ENCODE results near the gene MPZL3.
A peak's percentile ranks its signal among the peaks of the same experiment; 100 is the strongest.

MPZL3 gene, protein sequence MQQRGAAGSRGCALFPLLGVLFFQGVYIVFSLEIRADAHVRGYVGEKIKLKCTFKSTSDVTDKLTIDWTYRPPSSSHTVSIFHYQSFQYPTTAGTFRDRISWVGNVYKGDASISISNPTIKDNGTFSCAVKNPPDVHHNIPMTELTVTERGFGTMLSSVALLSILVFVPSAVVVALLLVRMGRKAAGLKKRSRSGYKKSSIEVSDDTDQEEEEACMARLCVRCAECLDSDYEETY

DNA sequence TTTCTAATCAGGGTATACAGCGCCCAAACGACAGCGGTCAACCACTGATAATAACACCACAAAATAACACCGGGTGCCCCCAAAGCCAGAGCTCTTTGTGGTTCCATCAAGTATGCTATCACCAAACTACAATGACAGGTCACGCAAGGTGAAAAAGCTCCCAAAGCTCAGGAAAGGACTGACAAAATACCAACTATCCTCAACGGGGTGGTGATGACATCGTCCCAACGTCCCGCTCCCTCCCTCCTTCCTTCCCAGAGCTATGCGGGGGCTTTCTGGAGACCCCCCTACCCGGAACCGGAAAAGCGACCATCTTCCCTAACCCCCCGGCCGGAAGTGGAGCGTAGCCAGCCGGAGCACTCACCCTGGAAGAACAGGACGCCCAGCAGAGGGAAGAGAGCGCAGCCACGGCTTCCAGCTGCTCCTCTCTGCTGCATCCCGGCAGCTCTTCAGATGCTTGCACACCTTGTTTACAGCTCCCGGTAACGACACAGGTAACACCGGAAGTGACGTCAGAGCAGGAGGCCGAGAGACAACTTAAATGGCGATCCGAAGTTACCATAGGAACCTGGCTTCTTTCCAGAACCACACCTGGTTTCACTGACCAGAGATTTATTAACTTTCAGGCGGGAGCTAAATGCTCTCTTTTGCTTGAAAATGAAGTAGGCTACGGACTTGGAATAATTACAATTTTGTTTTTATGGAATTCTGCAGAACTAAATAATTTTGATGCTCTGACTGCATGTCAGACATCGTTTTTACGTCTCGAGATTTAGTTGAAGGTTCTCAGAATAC is at the start of gene MPZL3:
Gene MPZL3, minus strand, starts transcription at position 508 of the 795 bp plus-strand sequence. Its CDS starts 71 bp downstream, at position 437.
- peak; percentile 46 for DNase-seq (ENCODE audit: low read depth, low spot score)

DNA sequence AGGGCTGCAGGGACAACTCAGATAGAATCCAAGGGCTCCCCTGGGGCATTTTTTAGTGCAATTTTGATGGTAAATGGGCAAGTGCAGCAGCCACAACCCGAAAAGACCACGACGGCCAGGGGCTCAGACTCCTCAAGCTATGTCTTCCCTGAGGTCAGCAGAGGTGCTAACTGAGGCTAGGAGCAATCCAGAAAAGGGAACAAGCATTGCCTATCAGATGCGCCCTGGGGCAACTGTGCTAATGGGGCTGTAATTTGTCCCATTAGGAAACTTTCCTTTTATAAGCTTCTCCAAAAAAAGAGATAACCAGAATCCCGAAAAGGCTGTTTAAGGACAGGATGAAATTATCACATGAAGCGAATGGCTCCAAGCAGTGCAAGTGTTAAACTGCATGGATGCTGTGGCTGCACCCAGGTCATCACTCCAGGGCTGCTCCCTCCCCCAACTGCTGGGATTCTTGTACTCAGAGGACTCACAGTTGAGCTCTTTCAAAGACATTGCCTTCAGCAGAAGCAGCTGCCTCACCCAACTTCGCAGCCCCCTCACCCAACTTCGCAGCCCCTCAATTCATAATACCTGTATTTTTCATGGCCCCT is 49.5 kb upstream of the MPZL3 start:
- DNase-seq (ENCODE audit: low read depth, low spot score), result no peak

DNA sequence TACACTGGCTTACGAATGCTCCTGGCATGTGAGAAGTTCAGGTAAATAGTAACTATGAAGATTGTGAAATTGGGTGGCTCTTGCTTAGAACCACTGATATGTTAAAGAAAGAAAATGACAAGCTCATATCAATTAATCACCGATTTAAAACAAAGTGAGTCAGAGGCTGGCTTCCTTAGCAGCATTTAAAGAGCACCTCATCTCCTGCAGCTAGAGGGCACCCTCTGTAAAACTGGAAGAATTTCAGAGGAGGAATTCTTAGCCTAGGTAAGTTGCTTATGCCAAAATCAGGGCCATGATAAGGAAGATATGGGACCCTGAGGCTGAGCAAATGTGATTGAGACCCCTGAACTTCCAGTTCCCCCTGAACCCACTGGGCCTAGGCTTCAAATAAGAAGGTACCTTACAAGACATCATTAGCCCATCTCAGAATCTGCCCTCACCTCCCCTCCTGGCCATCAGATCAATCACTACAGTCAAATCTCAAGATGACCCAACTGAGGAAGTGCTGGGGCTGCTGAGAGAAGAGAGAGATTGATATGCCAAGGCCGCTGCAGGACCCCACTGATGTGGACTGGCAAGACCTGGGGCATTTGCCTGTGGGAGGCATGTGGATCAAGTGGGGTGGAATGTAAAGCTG is 43.8 kb upstream of the MPZL3 start:
- DNase-seq (ENCODE audit: low read depth, low spot score), result no peak

DNA sequence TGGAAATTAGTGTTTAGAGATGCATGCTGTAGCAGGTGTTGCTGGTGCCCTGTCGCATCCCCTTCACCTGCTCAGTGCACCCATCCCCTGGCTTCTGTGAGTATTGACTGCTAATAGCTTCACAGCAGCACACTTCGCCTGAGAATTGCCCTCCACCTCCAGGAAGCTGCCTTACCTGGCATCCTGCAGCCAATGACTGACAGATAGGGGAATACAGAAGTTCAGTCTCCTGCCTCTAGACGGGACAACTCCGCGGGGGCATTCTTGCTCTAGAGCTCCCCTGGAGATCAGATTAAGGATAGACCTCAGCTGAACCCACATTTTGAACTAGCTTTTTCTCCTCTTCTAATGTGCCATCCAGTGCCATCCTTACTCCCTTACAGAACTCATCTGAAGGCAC is 43.0 kb upstream of the MPZL3 start:
- DNase-seq (ENCODE audit: low read depth, low spot score), result no peak

DNA sequence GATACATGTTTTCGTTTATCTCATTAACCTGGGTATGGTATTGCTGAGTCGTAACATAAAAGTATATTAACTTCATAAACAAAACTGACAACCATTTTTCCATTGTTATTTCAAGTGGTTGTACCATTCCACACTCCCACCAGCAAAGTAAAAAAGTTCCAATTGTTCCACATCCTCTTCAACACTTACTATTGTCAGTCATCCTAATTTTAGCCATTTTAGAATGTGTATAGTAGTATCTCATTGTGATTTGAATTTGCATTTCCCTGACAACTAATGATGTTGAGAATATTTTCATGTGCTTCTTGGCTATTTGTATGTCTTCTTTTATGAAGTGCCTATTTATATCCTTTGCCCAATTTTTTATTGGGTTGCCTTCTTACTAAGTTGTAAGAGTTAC is 41.9 kb upstream of the MPZL3 start:
- DNase-seq (ENCODE audit: low read depth, low spot score), result no peak

DNA sequence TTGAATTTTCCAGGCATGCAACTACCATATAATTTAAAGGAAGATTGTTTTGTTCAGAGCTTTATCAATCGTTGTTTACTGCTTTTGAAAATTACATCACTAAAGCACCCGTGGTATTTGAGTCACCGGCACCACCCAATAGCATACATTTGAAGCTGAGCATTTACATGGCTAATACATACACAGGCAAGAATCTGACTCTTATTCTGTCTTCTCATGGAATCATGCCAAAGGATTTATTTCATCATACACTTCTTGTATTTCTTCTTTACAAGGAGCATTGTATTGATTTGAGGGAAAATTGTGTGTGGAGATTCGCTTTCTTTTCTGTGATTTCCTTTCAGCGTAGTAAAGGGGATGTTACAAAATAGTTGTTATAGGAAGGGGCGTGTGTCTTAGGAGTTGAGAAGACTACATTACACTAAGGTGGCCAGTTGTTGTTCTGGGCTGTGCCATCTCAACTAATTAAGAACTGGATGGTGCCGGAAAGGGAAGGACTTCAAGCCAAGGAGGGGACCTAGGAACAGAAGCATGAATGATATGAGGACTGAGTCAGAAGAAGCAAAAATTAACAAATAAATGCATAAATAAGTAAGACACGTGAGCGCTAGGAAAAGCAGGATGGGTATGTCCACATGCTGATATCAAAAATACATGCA is 39.4 kb upstream of the MPZL3 start:
- no peak for DNase-seq (ENCODE audit: low read depth, low spot score)

DNA sequence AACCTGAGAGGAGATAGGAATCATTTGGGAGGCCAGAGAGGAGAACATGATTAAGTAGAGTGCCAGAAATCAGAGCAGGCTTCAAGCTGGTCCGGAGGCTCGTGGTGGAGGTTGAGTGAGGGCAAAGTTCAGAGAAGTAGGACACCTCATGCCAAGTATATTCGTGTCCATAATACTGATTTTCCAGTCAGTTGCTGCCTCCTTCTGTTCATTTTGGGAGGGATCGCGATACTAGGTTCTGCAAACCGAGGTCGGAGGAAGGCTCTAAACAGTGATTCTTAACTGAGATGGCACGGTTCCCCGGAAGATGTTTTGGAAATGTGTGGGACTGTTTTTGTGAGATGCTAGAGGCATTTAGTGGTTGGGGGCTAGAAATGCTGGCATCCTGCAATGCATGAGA is 38.8 kb upstream of the MPZL3 start:
- no peak for DNase-seq (ENCODE audit: low read depth, low spot score)

DNA sequence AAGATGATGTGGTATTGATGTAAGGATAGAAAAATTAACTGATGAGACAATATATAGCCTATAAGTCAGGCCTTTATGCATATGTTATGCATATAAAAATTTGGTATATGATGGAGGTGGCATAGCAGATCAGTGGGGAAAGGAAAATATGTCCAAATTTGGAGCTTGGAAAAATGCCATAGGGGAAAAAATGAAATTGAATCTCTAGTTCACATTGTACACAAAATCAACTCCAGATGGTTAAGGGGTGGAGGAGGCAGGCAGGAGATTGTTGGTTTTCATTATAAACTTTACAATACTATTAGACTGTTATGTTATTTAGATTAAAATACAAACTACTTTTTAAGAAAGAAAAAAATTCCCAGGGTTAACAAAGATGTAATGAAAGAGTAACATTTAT is 37.2 kb upstream of the MPZL3 start:
- DNase-seq (ENCODE audit: low read depth, low spot score), result no peak

DNA sequence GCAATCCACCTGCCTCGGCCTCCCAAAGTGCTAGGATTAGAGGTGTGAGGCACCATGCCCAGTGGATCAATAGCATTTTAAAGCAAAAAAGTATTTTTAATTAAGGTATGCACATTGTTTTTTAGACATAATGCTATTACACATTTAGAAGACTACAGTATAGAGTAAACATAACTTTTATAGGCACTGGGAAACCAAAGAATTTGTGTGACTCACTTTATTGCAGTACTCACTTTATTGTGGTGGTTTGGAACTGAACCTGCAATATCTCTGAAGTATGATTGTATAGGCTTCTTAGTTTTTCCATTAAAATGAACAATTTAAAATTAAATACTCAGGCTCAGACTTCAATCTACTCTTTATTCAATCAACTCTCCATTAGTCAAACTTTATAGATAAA is 34.8 kb upstream of the MPZL3 start:
- DNase-seq (ENCODE audit: low read depth, low spot score), result no peak

DNA sequence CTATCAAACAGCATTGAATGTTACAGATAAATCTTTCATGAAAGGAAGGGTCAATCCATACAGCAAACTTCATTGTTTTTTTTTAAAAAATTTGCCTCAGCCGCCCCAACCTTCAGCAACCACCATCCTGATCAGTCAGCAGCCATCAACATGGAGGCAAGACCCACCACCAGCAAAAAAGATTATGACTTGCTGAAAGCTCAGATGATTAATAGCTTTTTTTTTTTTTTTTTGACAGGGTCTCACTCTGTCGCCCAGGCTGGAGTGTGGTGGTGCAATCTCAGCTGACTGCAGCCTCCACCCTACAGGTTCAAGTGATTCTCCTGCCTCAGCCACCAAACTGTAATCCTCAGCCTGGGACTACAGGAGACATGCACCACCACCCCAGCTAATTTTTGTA is 34.4 kb upstream of the MPZL3 start:
- no peak for DNase-seq (ENCODE audit: low read depth, low spot score)

DNA sequence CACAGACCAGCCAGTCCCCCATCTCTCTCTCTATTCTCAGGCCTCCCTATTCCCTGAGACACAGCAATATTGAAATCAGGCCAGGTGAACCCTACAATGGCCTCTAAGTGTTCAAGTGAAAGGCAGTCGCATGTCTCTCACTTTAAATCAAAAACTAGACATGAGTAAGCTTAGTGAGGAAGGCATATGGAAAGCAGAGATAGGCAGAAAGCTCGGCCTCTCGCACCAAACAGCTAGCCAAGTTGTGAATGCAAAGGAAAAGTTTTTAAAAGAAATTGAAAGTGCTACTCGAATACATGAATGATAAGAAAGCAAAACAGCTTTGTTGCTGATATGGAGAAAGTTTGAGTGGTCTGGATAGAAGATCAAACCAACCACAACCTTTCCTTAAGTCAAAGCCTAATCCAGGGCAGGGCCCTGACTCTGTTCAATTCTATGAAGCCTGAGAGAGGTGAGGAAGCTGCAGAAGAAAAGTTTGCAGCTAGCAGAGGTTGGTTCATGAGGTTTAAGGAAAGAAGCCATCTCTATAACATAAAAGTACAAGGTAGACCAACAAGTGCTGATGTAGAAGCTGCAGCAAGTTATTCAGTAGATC is 31.7 kb upstream of the MPZL3 start:
- DNase-seq (ENCODE audit: low read depth, low spot score), result no peak

DNA sequence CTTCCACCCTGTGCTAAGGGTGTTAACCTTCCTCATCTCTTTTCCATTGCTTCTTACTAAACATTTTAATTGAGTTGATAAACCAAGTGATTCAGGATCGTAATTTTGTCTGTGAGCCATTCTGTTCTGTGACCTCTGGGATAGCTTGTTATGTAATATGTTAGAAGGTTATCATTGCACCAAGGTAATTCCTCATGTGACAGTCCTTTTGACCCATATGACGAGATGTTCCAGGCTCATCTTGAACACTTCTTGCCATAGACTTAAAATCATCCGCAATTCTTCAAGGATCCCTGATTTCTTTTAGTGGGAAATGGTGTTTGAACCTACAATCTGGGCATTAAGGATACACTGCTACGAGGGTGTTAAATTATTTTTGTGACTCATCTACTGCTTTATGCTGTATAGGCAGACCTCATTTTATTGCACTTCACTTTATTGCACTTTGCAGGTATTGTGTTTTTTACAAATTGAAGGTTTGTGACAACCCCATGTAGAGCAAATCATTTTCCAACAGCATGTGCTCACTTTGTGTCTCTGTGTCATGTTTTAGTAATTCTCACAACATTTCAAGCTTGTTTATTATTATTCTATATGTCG is 31.0 kb upstream of the MPZL3 start:
- DNase-seq (ENCODE audit: low read depth, low spot score), result no peak

DNA sequence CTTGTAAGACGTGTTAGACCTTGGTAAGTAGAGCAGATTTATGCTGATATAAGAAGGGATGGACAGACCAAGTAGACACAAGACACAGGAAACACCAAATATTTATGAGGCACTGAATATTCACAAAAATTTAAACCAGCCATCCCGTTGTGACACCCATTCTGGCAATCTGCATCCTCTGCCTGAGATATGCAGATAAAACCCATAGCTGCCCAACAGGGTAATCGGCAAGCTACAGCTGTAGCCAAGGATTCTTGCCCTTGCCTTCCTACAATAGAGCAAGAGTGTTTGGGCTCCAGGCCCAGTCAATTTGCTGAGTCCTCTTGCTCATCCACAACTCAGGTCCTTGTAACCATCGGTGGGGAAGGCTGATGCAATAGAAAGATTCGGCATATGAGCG is 30.4 kb upstream of the MPZL3 start:
- no peak for DNase-seq (ENCODE audit: low read depth, low spot score)

DNA sequence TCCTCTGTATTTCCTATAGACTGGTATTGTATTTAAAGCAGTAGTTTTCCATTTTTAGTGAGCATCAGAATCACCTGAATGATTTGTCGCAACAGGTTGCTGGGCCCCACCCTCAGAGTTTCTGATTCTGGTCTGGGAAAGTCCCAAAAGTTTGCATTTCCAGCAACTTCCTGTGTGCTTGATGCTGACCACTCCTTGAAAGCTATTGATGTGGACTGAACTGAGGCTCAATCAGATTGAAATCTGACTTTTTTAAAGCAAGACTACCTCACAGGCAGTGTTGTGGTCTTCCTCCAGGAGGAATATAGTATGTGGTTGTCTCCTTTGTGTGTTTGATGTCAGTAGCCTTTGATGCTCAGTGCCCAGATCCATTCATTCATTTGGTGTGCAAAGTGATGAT is 29.1 kb upstream of the MPZL3 start:
- no peak for DNase-seq (ENCODE audit: low read depth, low spot score)

DNA sequence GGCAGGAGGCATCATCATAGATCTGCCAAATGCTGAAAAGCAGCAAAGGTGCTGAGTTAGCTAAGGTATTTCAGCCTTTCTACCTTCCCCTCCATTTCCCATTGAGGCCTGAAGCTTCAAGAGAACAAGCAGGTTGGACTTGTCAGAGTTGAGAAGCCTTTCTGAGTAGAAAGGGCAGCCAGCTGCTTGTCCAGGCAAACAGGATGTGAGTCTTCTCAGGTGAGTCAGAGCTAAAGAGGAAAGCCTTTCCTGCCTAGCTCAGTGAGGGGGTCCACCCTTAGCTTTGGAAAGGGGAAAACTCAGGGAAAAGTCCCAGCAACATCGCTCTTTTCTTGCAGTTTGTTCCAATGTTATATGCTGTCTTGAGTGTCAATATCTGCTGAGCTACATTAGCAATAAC is 25.1 kb upstream of the MPZL3 start:
- DNase-seq (ENCODE audit: low read depth, low spot score), result no peak

DNA sequence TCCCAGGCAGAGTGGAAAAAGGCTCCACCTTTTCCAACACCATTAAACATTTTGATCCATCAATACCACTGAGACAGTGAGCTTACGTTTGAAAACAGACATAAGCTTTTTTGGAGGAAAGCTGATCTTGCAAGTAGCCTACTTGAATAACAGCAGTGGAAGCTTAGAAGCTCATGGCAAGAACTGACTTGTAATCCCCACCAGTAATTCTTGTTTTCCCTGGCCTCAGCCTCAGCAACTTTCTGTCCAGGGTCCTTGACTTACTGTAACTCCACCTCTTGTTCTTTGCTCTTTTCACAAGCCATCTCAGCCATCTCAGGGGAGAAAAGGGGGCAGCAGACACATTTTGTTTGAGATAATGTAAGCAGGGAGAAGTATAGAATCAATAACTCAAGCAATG is 24.3 kb upstream of the MPZL3 start:
- no peak for DNase-seq (ENCODE audit: low read depth, low spot score)

DNA sequence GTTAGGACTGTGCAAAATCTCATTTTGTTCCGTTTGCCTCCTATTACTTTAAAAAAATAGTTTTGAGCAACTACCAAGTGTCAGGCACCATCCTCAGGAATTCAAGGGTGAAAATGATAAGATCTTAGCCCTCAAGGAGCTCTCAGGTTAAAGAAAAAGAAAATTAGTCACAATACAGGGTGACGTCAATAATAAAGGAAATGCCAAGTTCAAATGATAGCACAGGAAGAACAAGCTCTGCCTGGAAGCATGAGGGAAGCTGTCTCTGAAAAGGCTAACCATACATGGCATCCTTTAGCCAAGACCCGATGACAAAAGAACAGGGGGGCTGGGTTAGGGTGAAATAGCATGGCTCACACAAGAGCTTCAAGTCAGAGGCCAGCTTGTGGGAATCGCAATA is 23.0 kb upstream of the MPZL3 start:
- DNase-seq (ENCODE audit: low read depth, low spot score), result no peak

DNA sequence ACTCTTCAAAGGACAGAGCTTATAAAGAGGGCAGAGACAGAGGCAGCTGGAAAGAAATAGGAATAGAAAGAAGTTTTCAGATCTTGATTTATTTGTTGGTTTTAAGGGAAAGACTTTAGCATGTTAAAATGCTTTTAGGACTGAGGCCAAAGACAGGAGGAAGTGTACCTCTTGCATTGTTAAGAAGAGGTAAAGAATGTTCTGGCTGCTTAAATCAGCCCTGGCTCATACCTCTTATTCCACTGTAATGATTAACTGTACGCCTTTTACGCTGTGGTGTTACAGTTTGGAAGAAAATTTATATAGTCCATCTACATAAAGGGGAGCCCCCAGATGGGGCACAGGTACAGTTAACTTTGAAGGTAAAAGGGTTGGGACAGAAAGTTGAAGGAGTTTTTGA is 22.0 kb upstream of the MPZL3 start:
- no peak for DNase-seq (ENCODE audit: low read depth, low spot score)

DNA sequence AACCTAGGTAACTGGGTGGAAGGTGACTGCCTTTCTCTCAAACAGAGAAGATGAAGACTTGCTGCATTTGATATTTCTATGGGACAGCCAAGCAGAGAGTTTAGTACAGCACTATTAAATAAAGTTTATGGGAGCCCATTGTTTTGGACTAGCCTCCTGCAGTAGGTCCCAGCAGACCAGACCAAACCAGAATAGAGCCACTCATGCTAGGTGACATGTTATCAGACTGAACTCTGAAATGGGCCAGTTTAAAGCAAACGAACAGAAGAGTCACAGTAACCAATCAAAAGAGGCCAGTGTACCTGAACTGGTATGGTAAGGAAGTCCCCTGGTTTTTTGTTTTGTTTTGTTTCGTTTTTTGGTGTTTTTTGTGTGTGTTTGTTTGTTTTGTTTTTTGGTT is 19.8 kb upstream of the MPZL3 start:
- no peak for DNase-seq (ENCODE audit: low read depth, low spot score)

DNA sequence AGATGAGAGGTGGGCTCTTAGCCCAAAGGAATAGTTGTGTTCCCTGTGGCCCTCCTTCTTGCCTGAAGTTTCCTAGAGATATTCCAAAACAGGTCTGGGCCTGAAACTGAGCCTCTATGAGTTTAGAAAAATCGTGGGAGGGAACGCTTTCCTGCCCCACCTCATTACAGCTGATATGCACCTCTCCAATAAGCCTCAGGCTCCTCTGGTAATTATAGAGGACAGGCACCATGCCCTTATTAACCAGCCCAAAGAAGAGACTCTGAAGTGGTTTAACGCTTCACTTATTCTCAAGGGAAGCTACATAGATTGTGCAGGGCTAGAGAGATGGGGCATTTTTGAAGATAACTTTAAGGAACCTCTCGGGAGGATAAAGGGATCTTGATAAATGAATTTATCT is 15.3 kb upstream of the MPZL3 start:
- no peak for DNase-seq (ENCODE audit: low read depth, low spot score)

DNA sequence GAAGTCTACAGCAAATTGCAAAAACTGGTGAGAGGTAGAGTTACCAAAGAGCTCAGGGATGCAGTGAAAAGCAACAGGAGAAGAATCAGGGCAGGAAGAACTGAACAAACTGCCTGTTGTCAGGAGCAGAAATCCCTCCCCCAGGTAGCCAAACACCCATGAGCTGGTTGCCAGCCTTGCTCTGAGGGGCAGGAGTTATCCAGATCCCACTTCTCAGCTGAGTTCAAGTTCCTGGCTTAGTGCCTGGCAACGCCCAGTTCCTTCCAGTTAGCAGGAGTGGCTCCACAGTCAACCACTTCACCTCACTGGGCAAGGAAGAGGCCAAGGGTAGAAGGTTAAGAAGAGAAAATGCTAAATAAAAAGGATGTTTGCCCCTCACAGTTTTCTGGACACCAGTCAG is 13.8 kb upstream of the MPZL3 start:
- DNase-seq (ENCODE audit: low read depth, low spot score), result no peak
